HG02943 (cell line): ENCODE data around the gene ANKRD20A1.
"Not testable (repeated sequence)": the region's sequence is repeated elsewhere in the genome, so short reads cannot be mapped to it uniquely, and the experiment has no call there.

Experiments used
- ATAC-seq: cut with Tn5 transposase; IDR thresholded peaks from one replicate; pipeline ENCODE4 v1.9.1; 2021; ENCODE audit warnings: mild to moderate bottlenecking, low read depth, moderate library complexity; ENCODE audit not compliant: unreplicated experiment

Gene ANKRD20A1

DNA sequence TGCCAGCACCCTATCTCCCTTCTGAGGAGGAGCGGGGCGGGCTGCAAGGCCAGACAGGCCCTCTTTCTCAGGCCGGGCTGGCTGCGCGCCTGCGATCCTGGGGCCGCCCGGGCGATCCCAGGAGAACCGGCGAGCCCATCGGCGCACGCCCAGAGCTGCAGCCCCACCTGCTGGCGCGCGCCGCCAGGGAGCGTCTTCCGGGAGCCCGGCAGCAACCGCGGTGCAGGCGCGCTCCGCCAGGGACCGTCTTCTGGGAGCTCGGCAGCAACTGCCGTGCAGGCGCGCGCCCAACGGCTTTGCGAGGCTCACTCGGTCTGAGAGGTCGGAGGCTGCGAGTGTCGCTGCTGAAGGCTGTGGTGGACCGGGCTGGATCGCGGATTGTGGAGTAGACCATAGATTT is at the start of gene ANKRD20A1:
Gene ANKRD20A1 (plus strand): TSS at position 61 of the 400 bp plus-strand sequence. CDS start 496 bp downstream, outside the sequence.
- not testable (repeated sequence) for ATAC-seq

DNA sequence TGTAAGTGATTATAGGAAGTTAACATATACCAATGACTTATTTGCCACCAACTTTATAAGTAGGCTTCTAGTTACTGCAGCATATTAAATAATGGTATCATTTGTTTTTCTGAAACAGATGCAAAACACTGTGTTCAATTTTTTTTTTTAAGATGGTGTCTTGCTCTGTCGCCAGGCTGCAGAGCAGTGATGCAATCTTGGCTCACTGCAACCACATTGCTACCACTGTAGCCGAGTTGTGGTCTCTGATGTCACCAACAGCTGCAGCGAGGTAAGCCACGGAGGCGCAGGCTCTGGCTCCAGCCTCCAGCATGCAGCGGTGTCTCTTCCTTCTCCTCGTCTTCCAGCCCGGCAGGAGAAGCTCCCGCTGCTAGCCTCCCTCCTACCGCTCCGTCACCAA is 26.6 kb upstream of the ANKRD20A1 start:
- ATAC-seq, result not testable (repeated sequence)
